Embryonic facial prominence (tissue), 1 donor: ENCODE data around the gene NPAS3.

Source experiments
- DNase-seq: peaks from one replicate; pipeline ENCODE4 v3.0.0-alpha.2; 2016; ENCODE audit errors: extremely low spot score

NPAS3 gene

GRCh38 chr14:33375196-33375595 is 436.5 kb downstream of the NPAS3 start:
- no peak for DNase-seq

DNA sequence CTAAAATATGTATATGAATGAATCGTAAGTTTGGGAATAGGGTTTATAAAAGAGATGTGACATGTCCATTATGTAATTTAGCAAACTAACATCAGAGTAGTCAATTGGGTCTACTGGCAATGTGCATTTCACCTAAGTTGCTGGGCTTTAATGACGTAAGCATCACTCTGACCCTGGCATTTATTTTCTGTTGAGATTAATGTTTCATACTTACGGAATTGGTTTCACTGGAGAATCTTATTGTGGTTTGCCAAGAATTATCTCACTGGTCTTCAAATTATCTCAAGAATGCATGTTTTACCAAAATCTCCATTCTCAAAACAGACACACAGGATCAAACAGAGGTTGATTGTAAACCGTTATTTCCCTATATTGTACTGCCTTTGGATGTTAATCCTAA is 437.1 kb downstream of the NPAS3 start:
- DNase-seq, result no peak

DNA sequence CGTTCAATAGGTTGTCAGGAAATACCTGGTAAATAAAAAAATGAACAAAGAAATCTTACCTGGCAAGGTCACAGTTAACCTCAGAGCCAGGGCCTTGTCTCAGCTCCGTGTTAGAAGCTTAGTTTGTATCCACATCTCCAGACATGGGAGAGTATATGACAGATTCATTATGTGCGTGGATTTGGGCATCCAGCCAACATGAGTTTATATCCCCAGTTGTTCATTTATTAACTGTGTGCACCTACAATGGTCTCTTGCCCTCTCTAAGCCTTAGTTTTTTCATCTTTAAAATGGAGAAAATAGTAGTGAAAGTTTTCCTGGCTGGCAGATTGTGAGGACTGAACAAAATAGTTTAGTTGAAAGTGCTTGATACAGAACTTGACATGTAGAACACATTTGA is 437.8 kb downstream of the NPAS3 start:
- DNase-seq, result no peak

DNA sequence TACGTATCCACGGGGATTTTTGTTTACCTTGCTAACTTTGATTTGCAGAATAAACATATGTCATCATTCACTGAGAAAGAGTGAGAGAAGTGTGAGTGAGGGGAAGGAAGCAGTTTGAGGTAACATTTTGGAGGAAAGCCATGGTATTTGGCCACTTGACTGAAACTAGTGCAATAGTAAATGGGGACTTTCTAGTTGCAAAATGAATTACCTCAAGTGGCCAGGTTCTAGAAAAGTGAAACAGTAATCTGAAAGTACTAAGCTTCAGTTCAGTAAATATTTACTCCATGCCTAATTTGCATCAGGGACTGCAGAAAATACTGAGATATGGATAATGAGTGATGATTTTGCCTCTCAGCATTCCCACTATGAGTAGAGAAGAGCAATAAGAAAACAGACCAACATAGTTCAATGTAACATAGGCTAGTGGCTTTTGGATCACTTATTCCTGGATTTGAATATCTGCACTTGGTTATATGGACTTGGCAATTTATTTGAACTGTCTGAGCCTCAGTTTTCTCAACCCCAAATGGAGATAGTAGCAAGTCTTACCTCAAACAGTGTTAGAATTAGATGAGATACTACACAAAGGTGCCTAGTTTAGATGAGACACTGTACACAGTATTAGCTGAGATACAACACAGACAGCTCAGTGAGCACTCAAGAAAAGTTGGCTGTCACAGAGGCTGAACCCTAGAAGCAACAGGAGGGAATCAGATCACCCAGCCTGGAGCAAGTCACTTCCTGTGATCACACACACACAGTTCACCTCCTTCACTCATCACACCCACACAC is 439.1 kb downstream of the NPAS3 start:
- no peak for DNase-seq

DNA sequence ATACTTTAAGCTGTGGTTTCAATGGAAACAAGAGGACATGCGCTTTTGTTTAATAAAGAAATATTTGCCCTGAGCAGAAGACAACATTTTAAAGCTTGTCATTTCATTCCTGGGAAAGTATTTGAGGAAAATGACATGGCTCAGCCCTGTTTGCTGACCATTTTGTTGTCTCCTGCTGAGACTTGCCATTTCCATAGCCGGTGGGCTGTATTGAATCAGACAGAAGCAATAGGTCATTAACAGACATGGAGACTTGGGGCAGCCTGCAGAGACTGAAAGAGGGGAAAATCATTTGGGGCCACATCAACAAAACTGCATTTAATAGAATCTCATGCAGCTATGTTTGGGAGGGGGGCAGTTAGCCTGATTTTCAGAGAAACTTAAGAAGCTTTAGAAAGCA is 443.0 kb downstream of the NPAS3 start:
- DNase-seq, result no peak

GRCh38 chr14:33386140-33386539 is 447.5 kb downstream of the NPAS3 start:
- DNase-seq, result no peak

DNA sequence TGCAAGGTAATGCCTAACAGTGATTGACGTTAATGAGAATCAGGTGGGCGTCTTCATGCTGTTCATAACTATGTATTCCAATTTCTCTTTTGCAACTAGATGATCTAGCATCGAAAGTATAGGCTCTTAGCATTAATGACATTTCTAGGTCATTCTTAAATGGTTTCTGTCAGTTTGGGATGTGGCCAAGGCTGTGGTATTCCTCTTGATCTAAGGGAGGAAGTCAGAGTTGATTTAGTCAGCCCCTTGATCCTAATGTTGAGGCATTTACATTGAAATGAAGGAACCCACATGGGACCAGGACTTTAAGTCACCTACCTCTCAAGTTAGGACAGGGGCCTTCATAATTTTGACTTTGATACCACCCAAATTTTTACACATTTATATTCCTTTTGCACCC is 448.1 kb downstream of the NPAS3 start:
- DNase-seq, result no peak

GRCh38 chr14:33390335-33390734 is 451.7 kb downstream of the NPAS3 start:
- DNase-seq, result no peak

DNA sequence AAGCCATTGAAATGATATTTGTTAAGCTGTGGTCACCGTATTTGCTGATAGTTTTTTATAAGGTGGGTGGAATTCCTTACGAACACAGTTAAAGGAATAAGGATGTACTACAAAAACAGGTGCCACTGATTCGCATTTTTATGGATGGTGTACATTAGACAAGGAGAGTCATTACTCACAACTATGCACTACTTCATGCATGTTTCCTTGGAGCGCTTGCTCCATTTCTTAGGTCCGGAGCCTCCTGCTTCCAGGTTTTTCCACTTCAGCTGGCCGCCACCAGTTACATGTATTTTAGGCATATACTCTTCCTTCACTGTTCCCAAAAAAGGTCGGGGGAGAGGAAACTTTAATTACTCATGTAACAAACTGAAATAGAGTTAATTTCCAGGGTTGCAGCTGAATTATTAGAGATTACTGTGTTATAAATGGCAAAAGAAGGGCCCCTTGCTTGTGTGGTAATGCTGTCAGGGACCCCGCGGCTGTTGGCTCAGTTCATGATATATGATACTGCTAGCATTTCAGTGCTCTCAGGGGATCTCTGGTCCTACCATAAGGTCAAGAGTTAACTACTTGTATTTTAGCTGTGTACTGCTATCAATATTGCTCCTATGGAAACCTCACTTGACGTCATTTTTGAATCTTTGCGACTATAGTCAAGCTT is 454.7 kb downstream of the NPAS3 start:
- DNase-seq, result no peak

GRCh38 chr14:33393895-33394368 is 455.3 kb downstream of the NPAS3 start:
- DNase-seq, result no peak

DNA sequence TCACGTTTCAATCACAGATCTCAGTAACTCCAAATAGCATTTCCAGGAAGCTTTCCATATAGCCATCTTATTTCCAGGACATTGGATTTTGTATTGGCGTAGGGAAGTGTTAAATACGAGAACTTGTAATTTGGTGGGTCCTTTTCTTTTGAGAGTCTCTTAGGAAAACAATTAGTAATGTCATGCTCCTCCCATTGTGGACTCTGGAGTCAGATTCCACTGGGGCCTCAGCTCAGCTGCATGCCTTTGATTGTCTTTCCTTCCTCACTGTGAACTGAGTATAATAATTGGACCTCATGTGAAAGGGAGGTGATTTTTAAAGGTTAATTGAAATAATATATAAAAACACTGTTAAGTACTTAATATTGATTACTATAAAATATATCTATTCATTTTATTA is 462.6 kb downstream of the NPAS3 start:
- no peak for DNase-seq

DNA sequence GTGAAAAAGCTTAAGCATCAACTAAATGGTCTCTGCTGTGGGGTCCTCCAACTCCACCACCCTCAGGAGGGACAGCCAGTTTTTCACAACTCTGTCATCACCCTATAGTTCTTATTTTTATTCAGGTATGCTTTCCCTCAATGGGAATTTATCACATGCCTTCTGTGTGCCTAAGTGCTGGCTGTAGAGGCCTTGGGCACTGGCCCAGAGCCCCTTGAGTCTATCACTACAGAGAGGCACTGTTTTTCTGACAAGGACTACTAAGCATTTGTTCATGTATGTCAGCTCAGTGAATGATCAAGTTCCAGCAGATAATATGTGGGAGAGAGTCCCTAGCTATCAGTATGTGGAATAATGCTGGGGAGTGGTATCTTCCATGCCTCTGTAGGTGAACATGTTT is 463.9 kb downstream of the NPAS3 start:
- no peak for DNase-seq

DNA sequence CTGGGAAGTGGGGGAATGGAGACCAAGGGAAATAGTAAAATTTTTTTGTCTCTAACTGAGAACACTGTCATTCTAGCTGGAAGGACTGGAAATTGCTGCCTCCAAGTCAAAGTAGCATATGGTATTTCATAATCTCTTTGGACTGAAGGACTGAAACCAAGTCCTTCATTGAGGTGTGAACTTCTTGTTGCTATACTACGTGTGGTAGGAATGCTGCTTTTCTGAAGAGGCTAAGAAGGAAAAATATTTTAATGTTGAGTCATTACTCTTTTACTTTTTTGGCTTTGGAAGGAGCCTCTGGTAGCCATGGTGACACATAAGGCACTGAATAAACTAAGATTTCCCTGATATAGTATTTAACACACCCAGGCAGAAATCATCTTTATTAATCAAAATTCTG is 465.4 kb downstream of the NPAS3 start:
- no peak for DNase-seq

- no peak for DNase-seq
Observed at GRCh38 chr14:33404964-33405574, 466.4 kb downstream of the NPAS3 start.

- DNase-seq, result no peak
Observed at GRCh38 chr14:33406766-33407165, 468.1 kb downstream of the NPAS3 start.

GRCh38 chr14:33408291-33408690 is 469.6 kb downstream of the NPAS3 start:
- DNase-seq, result no peak

DNA sequence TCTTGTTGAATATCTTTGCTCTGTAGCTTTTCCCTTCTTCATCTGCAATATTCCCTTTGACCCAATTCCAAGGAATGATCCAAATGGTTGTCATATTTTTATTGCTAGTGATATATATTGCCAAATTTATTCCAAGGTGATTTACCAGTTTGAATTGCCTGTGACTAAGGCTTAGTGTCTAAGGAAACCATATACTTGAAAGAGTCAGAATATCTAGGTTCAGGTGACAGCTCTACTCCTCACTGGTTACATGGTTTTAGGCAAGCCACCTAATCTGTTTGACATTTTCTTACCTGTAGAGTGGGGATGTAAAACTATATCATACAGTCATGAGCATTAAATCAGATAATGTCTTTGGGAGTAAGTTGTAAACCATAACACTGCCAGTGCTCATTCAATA is 473.8 kb downstream of the NPAS3 start:
- no peak for DNase-seq

DNA sequence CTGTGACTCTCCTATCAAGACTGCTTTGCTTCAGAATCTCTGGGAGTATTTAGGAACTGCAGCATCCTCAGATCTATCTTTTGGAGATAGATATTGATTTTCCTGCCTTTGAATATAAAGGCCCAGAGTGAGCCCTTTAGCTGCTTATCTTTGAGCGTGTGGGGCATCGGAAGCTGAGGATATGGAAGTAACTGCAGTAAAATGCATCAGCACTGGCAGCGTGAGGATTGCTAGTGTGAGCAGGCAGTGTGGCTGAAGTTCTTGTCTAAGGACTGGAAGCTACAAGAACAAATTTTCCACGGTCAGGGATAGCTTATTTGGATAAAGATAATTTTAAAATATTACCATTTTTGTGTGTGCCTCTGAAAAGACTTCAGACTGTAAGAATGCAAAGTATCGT is 474.7 kb downstream of the NPAS3 start:
- DNase-seq, result no peak

GRCh38 chr14:33414041-33414440 is 475.4 kb downstream of the NPAS3 start:
- DNase-seq, result no peak

DNA sequence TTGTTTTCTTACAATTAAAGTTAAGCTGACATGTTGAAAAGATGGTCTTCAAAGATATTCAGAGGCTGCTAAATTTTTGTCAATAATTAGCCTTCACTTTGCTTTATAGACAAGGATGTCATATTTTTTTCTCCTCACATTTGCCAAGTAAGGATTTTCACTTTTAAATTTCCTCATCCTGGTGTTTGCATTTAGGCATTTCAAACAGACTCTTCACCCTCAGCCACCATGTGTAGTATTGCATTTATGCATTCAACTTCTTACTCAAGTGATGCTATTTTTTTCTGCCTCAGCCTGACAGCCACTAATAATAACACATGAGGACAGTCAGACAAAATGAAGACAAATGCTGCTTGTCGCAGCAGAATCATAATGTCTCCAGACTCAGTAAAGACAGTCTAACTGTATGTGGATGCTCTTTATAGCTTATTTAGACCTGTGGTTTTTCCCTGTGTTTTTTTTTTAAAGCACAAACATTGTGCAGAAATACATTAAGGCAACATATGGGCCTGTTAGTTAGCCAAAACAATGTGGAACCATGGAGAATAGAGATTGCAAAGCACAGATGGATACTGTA is 481.5 kb downstream of the NPAS3 start:
- DNase-seq, result no peak

DNA sequence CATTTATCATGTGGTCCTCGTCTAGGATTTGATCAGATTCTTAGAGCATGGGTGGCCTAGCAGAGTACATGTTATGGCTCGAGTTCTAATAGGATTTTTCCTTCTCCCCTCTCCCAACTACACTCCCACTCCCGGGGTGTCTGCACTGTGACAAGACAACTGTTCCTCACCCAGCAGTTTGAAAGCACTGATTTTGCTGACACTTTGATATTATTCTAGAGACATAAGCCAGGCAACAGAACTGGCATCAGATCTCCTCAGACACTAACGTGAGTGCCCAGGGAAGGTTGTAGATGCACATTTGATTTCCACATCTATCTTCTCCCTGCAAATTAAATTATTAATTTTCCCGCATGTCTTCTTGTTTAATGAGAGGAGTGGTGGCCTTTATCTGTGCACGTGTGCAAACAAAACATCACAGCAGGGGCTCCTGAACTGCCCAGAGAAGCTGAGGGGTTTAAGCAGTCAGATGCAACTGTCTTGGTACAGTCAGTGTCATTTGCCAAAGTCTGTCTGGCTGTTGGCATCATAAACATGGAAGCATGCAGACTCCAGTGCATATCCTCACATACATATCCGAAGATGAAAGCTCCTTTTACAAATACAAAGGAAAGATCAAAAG is 491.8 kb downstream of the NPAS3 start:
- DNase-seq, result no peak

DNA sequence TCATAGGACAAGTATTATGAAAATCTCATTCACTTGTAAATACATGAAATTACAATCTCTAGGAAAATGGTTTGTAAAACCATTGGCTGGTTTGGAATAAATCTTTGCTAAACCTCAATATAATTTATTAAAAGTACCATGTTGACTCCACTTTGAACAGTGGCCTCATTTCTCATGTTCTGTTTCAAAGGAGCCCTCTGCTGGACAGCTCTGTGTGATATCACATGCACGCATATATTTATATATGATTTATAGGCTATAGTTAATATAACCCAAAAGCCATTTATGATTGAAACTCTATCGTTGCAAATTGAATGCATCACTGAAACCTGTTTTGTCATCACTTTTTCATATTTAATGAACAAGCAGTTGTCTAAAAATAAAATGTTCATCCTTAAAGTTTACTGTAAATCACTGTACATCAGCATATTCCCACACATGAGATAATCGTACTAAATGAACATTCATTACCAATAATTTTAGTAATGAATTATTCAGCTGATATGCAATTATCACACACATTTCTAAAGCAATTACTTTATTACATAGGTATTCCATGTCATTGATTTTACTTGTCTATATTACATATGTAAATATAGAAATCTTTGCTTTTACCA is 493.8 kb downstream of the NPAS3 start:
- no peak for DNase-seq
